Panc1 (cell line): Measurements from ENCODE around the gene ENGASE.

ENCODE experiments used
- CTCF ChIP-seq: fragments of 450-650 bp; IDR thresholded peaks from 2 replicates; pipeline ENCODE4 v1.5.1; 2017; ENCODE audit warnings: mild to moderate bottlenecking
- POLR2AphosphoS5 ChIP-seq: IDR thresholded peaks from 2 replicates; pipeline ENCODE4 v1.6.1; 2012; ENCODE audit warnings: mild to moderate bottlenecking, low read depth, low read length, moderate library complexity

GRCh38 chr17:79054200-79054960 is 20.2 kb upstream of the ENGASE start:
- TF ChIP-seq CTCF (no peak), POLR2AphosphoS5 (no peak)
